DND-41 (cell line): ENCODE data around the gene SP140L.
"Not testable (repeated sequence)": the region's sequence is repeated elsewhere in the genome, so short reads cannot be mapped to it uniquely, and the experiment has no call there.

Experiments used
- ATAC-seq: fragments of 200-7000 bp; cut with Tn5 transposase; 3 replicates; pipeline ENCODE4 v1.9.1; 2021; ENCODE audit warnings: low read depth; ENCODE audit not compliant: insufficient read depth
- DNase-seq: peaks from one replicate; pipeline ENCODE4 v3.0.0-alpha.2; 2020
- H2AFZ ChIP-seq: 2 replicates; pipeline ENCODE4 v1.6.0; 2012; ENCODE audit warnings: low read depth, low read length
- H3K27ac ChIP-seq: 2 replicates; pipeline ENCODE4 v1.5.1; 2012; ENCODE audit warnings: low read length, inconsistent platforms
- H3K27me3 ChIP-seq: fragments of 200-600 bp; sonication (generic); 2 replicates; pipeline ENCODE4 v1.6.0; 2012; ENCODE audit warnings: low read length, mild to moderate bottlenecking, inconsistent platforms; ENCODE audit not compliant: insufficient read depth, poor library complexity
- H3K36me3 ChIP-seq: 2 replicates; pipeline ENCODE4 v1.5.1; 2012; ENCODE audit warnings: low read length, inconsistent platforms; ENCODE audit not compliant: insufficient read depth
- H3K4me1 ChIP-seq: 2 replicates; pipeline ENCODE4 v1.5.1; 2012; ENCODE audit warnings: mild to moderate bottlenecking, low read length; ENCODE audit not compliant: insufficient read depth
- H3K4me2 ChIP-seq: 2 replicates; pipeline ENCODE4 v1.6.0; 2012; ENCODE audit warnings: mild to moderate bottlenecking, moderate library complexity, low read length, inconsistent platforms; ENCODE audit not compliant: insufficient read depth
- H3K4me3 ChIP-seq, 2 experiments: fragments of 200-600 bp in 1 of 2; shearing (Covaris generic) in 1 of 2; 2 replicates each; pipeline ENCODE4 v1.5.1; 2012 to 2016; ENCODE audit warnings: inconsistent platforms in 2 of 2, low read length in 2 of 2, mild to moderate bottlenecking in 2 of 2, low read depth in 1 of 2, moderate library complexity in 1 of 2
- H3K79me2 ChIP-seq: 2 replicates; pipeline ENCODE4 v1.6.0; 2012; ENCODE audit warnings: low read length, inconsistent platforms; ENCODE audit not compliant: insufficient read depth
- H3K9ac ChIP-seq: 2 replicates; pipeline ENCODE4 v1.6.0; 2012; ENCODE audit warnings: low read depth, mild to moderate bottlenecking, inconsistent platforms, low read length, moderate library complexity
- H3K9me3 ChIP-seq: 2 replicates; pipeline ENCODE4 v1.5.1; 2012; ENCODE audit warnings: low read length, moderate library complexity, mild to moderate bottlenecking, inconsistent platforms; ENCODE audit not compliant: insufficient read depth, severe bottlenecking
- H4K20me1 ChIP-seq: 2 replicates; pipeline ENCODE4 v1.6.0; 2012; ENCODE audit warnings: low read length; ENCODE audit not compliant: insufficient read depth
- EZH2 ChIP-seq: IDR thresholded peaks from 3 replicates; pipeline ENCODE4 v1.6.1; 2012; ENCODE audit warnings: borderline replicate concordance, low read depth, mild to moderate bottlenecking, moderate library complexity, low read length, inconsistent platforms; ENCODE audit not compliant: severe bottlenecking
- TF ChIP-seq, protein P1 (sequence below): IDR thresholded peaks from 2 replicates; pipeline ENCODE4 v1.5.1; 2012; ENCODE audit warnings: borderline replicate concordance, low read length, moderate library complexity, mild to moderate bottlenecking; ENCODE audit not compliant: poor library complexity, severe bottlenecking; ENCODE audit errors: extremely low read depth

The SP140L gene

DNA sequence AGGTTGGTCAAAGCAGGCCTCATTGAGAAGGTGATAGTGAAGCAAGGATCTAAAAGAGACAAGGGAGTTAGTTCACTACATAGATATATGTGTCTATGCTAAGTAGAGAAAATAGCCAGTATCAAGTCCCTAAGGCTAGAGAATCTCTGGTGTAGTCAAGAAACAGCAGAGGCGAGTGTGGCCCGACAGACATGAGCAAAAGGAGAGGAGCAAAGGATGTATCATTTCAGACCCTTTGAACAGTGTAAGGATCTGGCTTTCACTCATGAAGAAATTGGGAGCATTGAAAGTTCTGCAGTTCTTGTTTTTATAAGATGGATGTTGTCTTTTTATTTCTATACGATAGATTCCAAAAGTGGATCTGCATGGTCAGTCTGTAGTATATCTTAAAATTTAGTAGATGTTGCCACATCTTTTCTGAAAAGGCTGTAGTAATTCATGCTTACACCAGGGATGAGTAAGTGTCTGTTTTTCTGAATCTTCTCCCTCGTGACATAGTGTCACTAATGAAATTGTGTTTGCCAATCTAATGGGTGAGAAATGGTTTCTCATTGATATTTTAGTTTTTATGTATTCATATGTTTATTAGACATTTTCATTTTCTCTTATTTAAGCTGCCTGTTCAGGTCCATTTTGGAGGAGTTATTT is 107.8 kb downstream of the SP140L start:
- no peak overlapping the region for H3K4me2 ChIP-seq
- H3K79me2 ChIP-seq, result peaks cover 88% of the 10 kb centered on the region
- no peak for DNase-seq
- no peak overlapping the region for H3K4me3 ChIP-seq
- ATAC-seq, result no peak
- H3K36me3 ChIP-seq, result peaks cover 43% of the 10 kb centered on the region
- peaks cover 22% of the 10 kb centered on the region for H3K9me3 ChIP-seq
- no peak overlapping the region for H3K9ac ChIP-seq
- H2AFZ ChIP-seq, result no peak overlapping the region
- peaks cover 10% of the 10 kb centered on the region; the same call in 1 of the 2 replicates for H4K20me1 ChIP-seq
- TF ChIP-seq, protein P1, sequence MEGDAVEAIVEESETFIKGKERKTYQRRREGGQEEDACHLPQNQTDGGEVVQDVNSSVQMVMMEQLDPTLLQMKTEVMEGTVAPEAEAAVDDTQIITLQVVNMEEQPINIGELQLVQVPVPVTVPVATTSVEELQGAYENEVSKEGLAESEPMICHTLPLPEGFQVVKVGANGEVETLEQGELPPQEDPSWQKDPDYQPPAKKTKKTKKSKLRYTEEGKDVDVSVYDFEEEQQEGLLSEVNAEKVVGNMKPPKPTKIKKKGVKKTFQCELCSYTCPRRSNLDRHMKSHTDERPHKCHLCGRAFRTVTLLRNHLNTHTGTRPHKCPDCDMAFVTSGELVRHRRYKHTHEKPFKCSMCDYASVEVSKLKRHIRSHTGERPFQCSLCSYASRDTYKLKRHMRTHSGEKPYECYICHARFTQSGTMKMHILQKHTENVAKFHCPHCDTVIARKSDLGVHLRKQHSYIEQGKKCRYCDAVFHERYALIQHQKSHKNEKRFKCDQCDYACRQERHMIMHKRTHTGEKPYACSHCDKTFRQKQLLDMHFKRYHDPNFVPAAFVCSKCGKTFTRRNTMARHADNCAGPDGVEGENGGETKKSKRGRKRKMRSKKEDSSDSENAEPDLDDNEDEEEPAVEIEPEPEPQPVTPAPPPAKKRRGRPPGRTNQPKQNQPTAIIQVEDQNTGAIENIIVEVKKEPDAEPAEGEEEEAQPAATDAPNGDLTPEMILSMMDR, result no peak
- TF ChIP-seq EZH2, result no peak
- peaks cover 26% of the 10 kb centered on the region for H3K4me1 ChIP-seq
- no peak overlapping the region for H3K27ac ChIP-seq
- H3K27me3 ChIP-seq, result no peaks in the 10 kb centered on the region

DNA sequence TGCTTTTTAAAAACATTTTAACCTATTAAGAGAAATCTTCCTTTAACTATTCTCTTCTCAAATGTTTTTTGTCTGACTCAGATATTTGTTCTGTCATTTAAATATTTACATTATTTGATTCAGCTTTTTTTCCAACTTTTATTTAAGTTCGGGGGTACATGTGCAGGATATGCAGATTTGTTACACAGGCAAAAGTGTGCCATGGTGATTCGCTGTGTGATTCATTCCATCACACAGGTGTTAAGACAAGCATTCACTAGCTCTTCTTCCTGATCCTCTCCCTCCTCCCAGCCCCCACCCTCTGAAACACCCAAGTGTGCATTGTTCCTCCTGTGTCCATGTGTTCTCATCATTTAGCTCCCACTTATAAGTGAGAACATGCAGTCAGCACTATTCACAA is 108.4 kb downstream of the SP140L start:
- Histone ChIP-seq H3K36me3 (peaks cover 38% of the 10 kb centered on the region), H3K4me3 (no peak overlapping the region), H2AFZ (no peak overlapping the region), H4K20me1 (peaks cover 6% of the 10 kb centered on the region; the same call in 1 of the 2 replicates), H3K4me1 (peaks cover 23% of the 10 kb centered on the region), H3K4me2 (no peak overlapping the region), H3K27ac (no peak overlapping the region), H3K79me2 (peaks cover 85% of the 10 kb centered on the region), H3K27me3 (no peaks in the 10 kb centered on the region), H3K9ac (no peak overlapping the region), H3K9me3 (peaks cover 22% of the 10 kb centered on the region)
- TF ChIP-seq, protein P1, result no peak
- no peak for TF ChIP-seq EZH2
- DNase-seq (no peak), ATAC-seq (no peak)

DNA sequence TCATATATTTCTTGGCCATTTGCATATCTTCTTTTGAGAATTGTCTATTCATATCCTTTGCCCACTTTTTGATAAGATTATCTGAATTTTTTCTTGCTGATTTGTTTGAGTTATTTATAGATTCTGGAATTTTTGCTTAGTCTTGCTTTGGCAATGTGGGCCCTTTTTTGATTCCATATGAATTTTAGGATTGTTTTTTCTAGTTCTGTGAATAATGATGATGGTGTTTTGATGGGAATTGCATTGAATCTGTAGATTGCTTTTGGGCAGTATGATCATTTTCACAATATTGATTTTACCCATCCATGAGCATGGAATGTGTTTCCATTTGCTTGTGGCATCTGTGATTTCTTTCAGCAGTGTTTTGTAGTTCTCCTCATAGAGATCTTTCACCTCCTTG is 112.1 kb downstream of the SP140L start:
- not testable (repeated sequence) for DNase-seq, H2AFZ ChIP-seq, ATAC-seq, H3K27ac ChIP-seq, H3K4me2 ChIP-seq, H3K27me3 ChIP-seq, H3K4me3 ChIP-seq, H3K9ac ChIP-seq, H4K20me1 ChIP-seq
- H3K36me3 ChIP-seq, result peaks cover 38% of the 10 kb centered on the region
- peaks cover 79% of the 10 kb centered on the region for H3K79me2 ChIP-seq
- H3K9me3 ChIP-seq, result peaks cover 13% of the 10 kb centered on the region
- H3K4me1 ChIP-seq, result peaks cover 13% of the 10 kb centered on the region

DNA sequence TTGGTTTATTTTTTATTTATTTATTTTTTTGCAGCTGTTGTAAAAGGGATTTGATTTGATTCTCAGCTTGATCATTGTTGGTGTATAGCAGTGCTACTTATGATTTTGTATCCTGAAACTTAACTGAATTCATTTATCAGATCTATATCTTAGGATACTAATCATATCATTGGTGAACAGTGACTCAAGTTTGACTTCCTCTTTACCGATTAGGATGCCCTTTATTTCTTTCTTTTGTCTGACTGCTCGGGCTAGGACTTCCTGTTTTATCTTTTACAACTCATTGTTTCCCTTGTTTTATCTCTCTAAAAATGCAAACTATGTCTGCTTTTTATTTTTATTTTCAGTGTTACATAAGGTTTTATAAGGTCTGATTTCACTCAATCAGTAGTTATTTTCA is 112.6 kb downstream of the SP140L start:
- peaks cover 40% of the 10 kb centered on the region for H3K36me3 ChIP-seq
- no peak overlapping the region for H3K4me2 ChIP-seq
- no peaks in the 10 kb centered on the region for H4K20me1 ChIP-seq

More for the DNA sequence above, 112.6 kb downstream of the SP140L start:
- peaks cover 78% of the 10 kb centered on the region for H3K79me2 ChIP-seq
- ATAC-seq (peak; percentile 77), DNase-seq (no peak)
- no peaks in the 10 kb centered on the region for H3K27me3 ChIP-seq
- no peak overlapping the region for H3K9ac ChIP-seq
- peaks cover 13% of the 10 kb centered on the region for H3K9me3 ChIP-seq
- TF ChIP-seq, protein P1, result no peak
- TF ChIP-seq EZH2, result no peak
- H3K4me3 ChIP-seq, result no peak overlapping the region
- H2AFZ ChIP-seq, result no peak overlapping the region
- peaks cover 13% of the 10 kb centered on the region for H3K4me1 ChIP-seq
- no peak overlapping the region for H3K27ac ChIP-seq
